KOPT-K1 (cell line): ENCODE data around the gene ADAMTSL2.

Source experiments
- H3K27ac ChIP-seq: fragments of 200-600 bp; sonication (generic); 2 replicates; pipeline ENCODE4 v1.5.1; 2016; ENCODE audit warnings: antibody characterized with exemption, mild to moderate bottlenecking, low read depth, low read length; ENCODE audit not compliant: poor library complexity, severe bottlenecking
- H3K36me3 ChIP-seq: fragments of 200-600 bp; sonication (generic); 2 replicates; pipeline ENCODE4 v1.5.1; 2017; ENCODE audit warnings: antibody characterized with exemption, mild to moderate bottlenecking, low read length, moderate library complexity; ENCODE audit not compliant: insufficient read depth
- H3K9me3 ChIP-seq: fragments of 200-600 bp; sonication (generic); 2 replicates; pipeline ENCODE4 v1.5.1; 2017; ENCODE audit warnings: antibody characterized with exemption, low read length, mild to moderate bottlenecking; ENCODE audit not compliant: insufficient read depth, poor library complexity, severe bottlenecking

ADAMTSL2 gene

GRCh38 chr9:133521122-133522072 lies 13.1 kb upstream of the ADAMTSL2 start:
- no peak overlapping the region for H3K27ac ChIP-seq
- H3K36me3 ChIP-seq: no peaks in the 10 kb centered on the region
- H3K9me3 ChIP-seq: no peaks in the 10 kb centered on the region

DNA sequence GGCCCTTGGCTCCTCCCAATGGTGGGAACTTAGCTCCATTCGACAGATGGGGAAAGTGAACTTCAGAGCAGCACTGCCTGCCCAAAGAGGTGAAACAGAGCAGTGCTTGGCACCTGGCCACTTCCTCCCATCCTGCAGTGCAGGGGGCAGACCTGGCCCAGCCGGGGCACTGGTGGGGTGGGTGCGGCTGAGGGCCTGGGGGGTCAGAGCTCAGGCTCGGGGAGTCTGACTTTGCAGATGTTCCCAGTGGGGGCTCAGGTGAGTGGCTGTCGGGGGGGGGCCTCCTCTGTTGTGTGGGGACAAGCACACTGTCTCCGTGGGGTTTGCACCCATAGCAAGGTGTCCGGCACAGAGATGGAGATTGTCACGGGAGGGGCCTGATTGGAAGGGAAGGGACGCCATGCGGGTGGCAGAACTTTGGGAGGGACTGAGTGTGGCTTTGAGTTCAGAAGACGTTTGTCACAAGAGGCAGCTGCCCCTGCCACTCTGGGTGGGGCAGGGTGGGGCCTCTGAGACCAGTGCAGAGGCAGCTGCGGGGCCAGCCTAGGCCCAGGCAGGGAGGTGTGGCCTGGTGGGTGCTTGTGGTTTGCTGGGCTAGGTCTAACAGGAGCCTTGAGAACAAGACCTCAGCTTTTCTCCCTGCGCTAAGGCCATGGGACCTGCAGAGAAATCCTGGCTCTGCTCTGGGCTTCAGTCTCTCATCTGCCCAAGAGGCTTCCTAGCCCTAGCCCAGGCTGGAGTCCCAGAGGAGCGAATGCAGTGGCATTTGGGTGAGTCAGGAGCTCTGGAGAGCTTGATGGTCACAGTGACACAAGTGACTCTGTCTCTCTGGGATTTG lies 12.2 kb upstream of the ADAMTSL2 start:
- Histone ChIP-seq H3K9me3 (no peaks in the 10 kb centered on the region), H3K27ac (no peak overlapping the region), H3K36me3 (no peaks in the 10 kb centered on the region)

GRCh38 chr9:133523106-133523505 lies 11.4 kb upstream of the ADAMTSL2 start:
- Histone ChIP-seq H3K36me3 (no peaks in the 10 kb centered on the region), H3K27ac (no peak overlapping the region)

GRCh38 chr9:133524146-133524545 lies 10.4 kb upstream of the ADAMTSL2 start:
- Histone ChIP-seq H3K36me3 (no peaks in the 10 kb centered on the region), H3K27ac (no peak overlapping the region), H3K9me3 (no peaks in the 10 kb centered on the region)

More at GRCh38 chr9:133523106-133523505, 11.4 kb upstream of the ADAMTSL2 start:
- no peaks in the 10 kb centered on the region for H3K9me3 ChIP-seq

- no peaks in the 10 kb centered on the region for H3K9me3 ChIP-seq
- H3K36me3 ChIP-seq: no peaks in the 10 kb centered on the region
- H3K27ac ChIP-seq: no peak within 1 kb of the TSS
These were observed 9.8 kb upstream of the ADAMTSL2 start, which contains the start of gene MYMK for GRCh38 chr9:133524679-133525228. TSS of gene MYMK (minus strand) at chr9:133524959. CDS start at chr9:133524844, 115 bp downstream.

- no peaks in the 10 kb centered on the region for H3K9me3 ChIP-seq
- no peaks in the 10 kb centered on the region for H3K36me3 ChIP-seq
- no peak overlapping the region for H3K27ac ChIP-seq
These were observed 8.8 kb upstream of the ADAMTSL2 start for GRCh38 chr9:133525677-133526076.

- H3K36me3 ChIP-seq: no peaks in the 10 kb centered on the region
- H3K27ac ChIP-seq: no peak overlapping the region
- H3K9me3 ChIP-seq: no peaks in the 10 kb centered on the region
These were observed 7.7 kb upstream of the ADAMTSL2 start for GRCh38 chr9:133526721-133527321.

DNA sequence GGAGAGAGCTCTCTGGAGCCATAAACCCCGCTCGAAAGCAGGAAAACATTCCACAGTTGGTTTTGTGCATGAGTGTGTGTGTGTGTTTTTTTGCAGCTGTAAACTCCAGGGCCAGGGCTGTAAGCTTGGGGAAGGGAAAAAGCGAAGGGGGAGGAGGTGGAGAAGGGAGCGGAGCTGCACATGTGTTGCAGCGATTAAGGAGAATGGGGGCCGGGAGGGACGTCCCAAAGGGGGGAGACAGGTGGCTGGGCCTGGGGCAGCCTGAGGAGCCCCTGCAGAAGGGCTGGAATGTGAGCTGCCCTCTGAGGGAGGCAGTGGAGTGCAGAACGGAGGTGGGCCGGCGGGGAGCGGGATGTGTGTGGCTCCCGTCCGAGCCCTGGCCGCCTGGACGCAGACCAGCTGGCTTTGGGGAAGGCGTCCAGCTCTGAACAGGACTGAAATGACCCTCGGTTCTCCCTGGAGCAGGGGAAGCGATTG lies 7.0 kb upstream of the ADAMTSL2 start:
- Histone ChIP-seq H3K27ac (no peak overlapping the region), H3K9me3 (no peaks in the 10 kb centered on the region), H3K36me3 (no peaks in the 10 kb centered on the region)

DNA sequence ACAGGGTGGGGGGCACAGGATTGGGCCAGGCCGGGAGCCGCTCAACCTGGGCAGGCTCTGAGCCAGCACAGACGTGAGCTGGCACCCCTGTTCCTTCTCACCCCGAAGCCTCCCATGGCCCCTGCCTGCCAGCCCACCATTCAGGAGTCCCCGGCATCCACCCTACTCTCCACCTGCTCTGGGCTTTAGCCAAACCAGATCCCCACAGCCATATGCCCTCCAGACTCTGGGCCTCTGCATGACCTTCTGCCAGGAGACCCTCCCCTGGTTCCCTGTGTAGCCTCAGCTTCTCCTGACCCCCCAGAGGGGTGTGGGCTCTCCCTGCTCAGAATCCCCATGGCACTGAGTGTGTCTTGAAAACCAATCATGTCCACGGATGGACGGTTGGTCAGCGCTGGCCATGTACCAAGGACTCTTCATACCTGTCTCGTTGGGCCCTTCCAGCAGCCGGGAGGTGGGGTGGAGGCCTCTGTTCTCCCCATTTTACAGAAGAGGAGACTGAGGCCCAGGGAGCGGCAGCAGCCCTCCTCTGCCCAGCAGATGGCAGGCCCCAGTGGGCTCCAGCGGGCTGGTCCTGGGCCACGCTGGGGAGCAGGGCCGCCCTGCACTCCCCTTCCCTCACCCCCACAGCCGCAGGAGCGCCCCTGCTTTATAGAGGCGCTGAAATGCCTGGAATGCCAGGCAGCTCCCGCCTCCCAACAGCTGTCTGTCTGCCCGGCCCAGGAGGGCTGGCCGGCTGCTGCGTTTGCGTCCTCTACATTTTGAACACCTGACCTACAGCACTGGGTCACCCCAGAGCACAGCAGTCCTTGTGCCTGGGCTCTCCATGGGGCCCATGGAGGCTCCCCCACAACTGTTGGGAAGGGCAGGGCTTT lies 6.3 kb upstream of the ADAMTSL2 start:
- H3K27ac ChIP-seq: no peak overlapping the region
- no peaks in the 10 kb centered on the region for H3K36me3 ChIP-seq

DNA sequence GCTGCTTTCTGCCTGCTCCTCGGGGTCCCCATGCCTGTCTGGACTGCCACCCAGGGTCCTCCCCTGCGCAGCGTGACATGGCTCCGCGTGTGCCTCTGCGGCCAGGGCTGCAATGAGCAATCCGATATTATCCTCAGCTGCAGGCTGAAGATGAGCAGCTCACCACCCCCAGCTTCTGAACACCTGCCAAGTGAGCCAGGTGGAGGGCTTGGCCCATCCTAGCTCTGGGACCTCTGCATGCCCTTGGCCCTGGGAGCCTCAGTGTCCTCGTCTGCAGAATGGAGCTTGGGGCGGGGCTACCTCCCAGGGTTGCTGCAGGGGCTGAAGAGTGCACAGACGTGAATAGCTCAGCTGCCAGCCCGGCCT lies 5.6 kb upstream of the ADAMTSL2 start:
- Histone ChIP-seq H3K9me3 (no peaks in the 10 kb centered on the region), H3K36me3 (no peaks in the 10 kb centered on the region), H3K27ac (no peak overlapping the region)

More for the DNA sequence above, 6.3 kb upstream of the ADAMTSL2 start:
- H3K9me3 ChIP-seq: no peaks in the 10 kb centered on the region

DNA sequence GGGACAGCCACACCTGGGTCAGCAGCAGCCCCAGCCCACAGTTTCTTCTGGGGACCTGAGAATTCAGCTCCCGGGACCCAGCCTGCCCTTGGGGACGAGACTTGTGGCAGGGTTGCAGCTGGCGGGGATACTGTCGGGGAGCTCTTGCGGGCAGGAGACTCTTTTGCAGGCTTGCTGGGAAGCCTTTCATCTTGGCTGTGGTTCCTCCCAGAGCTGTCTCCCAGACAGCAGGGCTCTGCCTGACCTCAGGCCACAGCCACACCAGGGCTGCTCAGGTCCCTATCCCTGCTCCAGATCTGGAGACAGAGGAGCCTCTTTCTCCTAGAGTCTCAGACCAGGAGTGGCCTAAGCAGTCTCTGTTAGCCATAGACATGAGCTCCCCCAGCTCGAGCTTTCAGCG lies 5.0 kb upstream of the ADAMTSL2 start:
- H3K9me3 ChIP-seq: no peaks in the 10 kb centered on the region
- no peaks in the 10 kb centered on the region for H3K36me3 ChIP-seq
- H3K27ac ChIP-seq: no peak overlapping the region

DNA sequence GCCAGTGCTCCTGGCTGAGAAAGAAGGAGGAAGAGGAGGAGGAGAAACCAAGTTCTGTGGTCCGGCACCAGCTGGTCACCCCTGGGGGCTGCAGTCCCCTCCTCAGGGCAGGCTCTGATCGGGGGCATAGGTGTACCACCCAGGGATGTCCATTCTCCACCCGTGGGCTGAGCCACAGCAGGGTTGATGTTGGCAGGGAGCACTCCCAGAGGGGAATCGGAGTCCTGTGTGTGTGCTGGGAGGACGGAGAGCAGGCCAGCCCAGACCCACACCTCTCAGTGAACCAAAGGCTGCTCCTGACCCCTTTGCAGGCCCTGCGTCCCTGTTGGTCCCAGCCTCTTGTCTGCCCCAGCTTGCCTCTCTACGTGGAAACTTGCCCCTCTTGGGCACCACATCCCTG lies 4.6 kb upstream of the ADAMTSL2 start:
- H3K36me3 ChIP-seq: no peaks in the 10 kb centered on the region
- H3K9me3 ChIP-seq: no peaks in the 10 kb centered on the region
- H3K27ac ChIP-seq: no peak overlapping the region

GRCh38 chr9:133531293-133531692 lies 3.2 kb upstream of the ADAMTSL2 start:
- Histone ChIP-seq H3K27ac (no peak overlapping the region), H3K36me3 (no peaks in the 10 kb centered on the region), H3K9me3 (no peaks in the 10 kb centered on the region)
